ENCODE results near the gene FHIT. TPM values are rescaled to one million over a fixed set of nuclear protein-coding genes. Genes with fewer than 3 reads are reported as not detected.

Gene FHIT
- total and polyA plus RNA-seq, 4 donors: 2.1 to 14.7 (median 6.6) TPM

GRCh38 chr3:60192297-60193114 lies 1058.7 kb downstream of the FHIT start:
- no peaks in the 10 kb centered on the region for H3K9me3 ChIP-seq (ENCODE audit: control insufficient read depth in 4 of 4, low read length in 3 of 4)
- no peak overlapping the region for H3K27ac ChIP-seq (ENCODE audit: low read depth in 1 of 2, low read length in 2 of 2)
- no peak for DNase-seq (ENCODE audit: low spot score)
- no peak overlapping the region for H3K4me3 ChIP-seq (ENCODE audit: low read depth in 1 of 3, low read length in 3 of 3)
- no peaks in the 10 kb centered on the region for H3K4me1 ChIP-seq (ENCODE audit: control insufficient read depth in 4 of 4, insufficient read depth in 4 of 4, low read length in 3 of 4)
- TF ChIP-seq SP1 (IDR thresholded peaks at IDR 0.05) (no peak), JUND (IDR thresholded peaks at IDR 0.05) (no peak), MAX (IDR thresholded peaks at IDR 0.05) (no peak), ZBTB33 (IDR thresholded peaks at IDR 0.05) (no peak), RAD21 (IDR thresholded peaks at IDR 0.05) (no peak), FOXA1 (IDR thresholded peaks at IDR 0.05) (no peak), FOXA2 (IDR thresholded peaks at IDR 0.05) (no peak), EGR1 (IDR thresholded peaks at IDR 0.05; ENCODE audit: low read depth in 2 of 2) (no peak), YY1 (IDR thresholded peaks at IDR 0.05) (no peak)
- TF ChIP-seq, protein P1, sequence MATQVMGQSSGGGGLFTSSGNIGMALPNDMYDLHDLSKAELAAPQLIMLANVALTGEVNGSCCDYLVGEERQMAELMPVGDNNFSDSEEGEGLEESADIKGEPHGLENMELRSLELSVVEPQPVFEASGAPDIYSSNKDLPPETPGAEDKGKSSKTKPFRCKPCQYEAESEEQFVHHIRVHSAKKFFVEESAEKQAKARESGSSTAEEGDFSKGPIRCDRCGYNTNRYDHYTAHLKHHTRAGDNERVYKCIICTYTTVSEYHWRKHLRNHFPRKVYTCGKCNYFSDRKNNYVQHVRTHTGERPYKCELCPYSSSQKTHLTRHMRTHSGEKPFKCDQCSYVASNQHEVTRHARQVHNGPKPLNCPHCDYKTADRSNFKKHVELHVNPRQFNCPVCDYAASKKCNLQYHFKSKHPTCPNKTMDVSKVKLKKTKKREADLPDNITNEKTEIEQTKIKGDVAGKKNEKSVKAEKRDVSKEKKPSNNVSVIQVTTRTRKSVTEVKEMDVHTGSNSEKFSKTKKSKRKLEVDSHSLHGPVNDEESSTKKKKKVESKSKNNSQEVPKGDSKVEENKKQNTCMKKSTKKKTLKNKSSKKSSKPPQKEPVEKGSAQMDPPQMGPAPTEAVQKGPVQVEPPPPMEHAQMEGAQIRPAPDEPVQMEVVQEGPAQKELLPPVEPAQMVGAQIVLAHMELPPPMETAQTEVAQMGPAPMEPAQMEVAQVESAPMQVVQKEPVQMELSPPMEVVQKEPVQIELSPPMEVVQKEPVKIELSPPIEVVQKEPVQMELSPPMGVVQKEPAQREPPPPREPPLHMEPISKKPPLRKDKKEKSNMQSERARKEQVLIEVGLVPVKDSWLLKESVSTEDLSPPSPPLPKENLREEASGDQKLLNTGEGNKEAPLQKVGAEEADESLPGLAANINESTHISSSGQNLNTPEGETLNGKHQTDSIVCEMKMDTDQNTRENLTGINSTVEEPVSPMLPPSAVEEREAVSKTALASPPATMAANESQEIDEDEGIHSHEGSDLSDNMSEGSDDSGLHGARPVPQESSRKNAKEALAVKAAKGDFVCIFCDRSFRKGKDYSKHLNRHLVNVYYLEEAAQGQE (IDR thresholded peaks at IDR 0.05): no peak
- no peaks in the 10 kb centered on the region for H3K36me3 ChIP-seq (ENCODE audit: control insufficient read depth in 4 of 4, insufficient read depth in 3 of 4, low read depth in 1 of 4, low read length in 3 of 4)
- H3K9ac ChIP-seq (ENCODE audit: low read depth in 1 of 2, low read length in 2 of 2): no peak overlapping the region
- 89% methylated on average over 7 of the region's 7 CpGs for WGBS
- no peaks in the 10 kb centered on the region for H3K27me3 ChIP-seq (ENCODE audit: control insufficient read depth in 4 of 4, insufficient read depth in 4 of 4, low read length in 3 of 4)

DNA sequence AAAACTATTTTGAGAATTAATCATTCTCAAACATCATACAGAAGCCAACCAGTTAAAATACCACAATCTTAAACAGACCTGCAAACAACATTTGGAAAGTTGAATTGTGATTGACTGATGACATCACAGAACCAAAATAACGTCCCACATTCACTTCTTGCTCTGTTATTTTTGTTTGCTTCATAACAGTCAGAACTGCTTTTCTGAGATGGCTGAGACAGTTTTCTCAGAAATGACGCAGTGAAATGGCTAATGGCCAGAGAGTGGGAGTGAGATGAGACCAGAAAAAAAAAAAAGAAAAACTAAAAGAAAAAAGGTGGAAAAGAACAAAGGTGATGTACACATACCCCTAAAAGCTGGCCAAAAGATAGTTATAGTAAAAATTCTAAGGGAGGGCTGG lies 1061.2 kb downstream of the FHIT start:
- no peaks in the 10 kb centered on the region for H3K36me3 ChIP-seq (ENCODE audit: control insufficient read depth in 4 of 4, insufficient read depth in 3 of 4, low read depth in 1 of 4, low read length in 3 of 4)
- no peak for DNase-seq (ENCODE audit: low spot score)
- WGBS: 61% methylated on average over 2 of the region's 2 CpGs
- H3K27me3 ChIP-seq (ENCODE audit: control insufficient read depth in 4 of 4, insufficient read depth in 4 of 4, low read length in 3 of 4): no peaks in the 10 kb centered on the region
- H3K9me3 ChIP-seq (ENCODE audit: control insufficient read depth in 4 of 4, low read length in 3 of 4): no peaks in the 10 kb centered on the region
- no peak overlapping the region for H3K4me3 ChIP-seq (ENCODE audit: low read depth in 1 of 3, low read length in 3 of 3)
- H3K27ac ChIP-seq (ENCODE audit: low read depth in 1 of 2, low read length in 2 of 2): no peak overlapping the region
- no peak overlapping the region for H3K9ac ChIP-seq (ENCODE audit: low read depth in 1 of 2, low read length in 2 of 2)
- no peak for TF ChIP-seq SP1 (IDR thresholded peaks at IDR 0.05)
- TF ChIP-seq MAX (IDR thresholded peaks at IDR 0.05): no peak
- no peak for TF ChIP-seq GABPA (IDR thresholded peaks at IDR 0.05 in 1 of 2, conservative IDR thresholded peaks at IDR 0.05 in 1 of 2)
- TF ChIP-seq RAD21 (IDR thresholded peaks at IDR 0.05): no peak
- TF ChIP-seq EGR1 (IDR thresholded peaks at IDR 0.05; ENCODE audit: low read depth in 2 of 2): no peak
- no peak for TF ChIP-seq HNF4G (IDR thresholded peaks at IDR 0.05)
- TF ChIP-seq, protein P2, sequence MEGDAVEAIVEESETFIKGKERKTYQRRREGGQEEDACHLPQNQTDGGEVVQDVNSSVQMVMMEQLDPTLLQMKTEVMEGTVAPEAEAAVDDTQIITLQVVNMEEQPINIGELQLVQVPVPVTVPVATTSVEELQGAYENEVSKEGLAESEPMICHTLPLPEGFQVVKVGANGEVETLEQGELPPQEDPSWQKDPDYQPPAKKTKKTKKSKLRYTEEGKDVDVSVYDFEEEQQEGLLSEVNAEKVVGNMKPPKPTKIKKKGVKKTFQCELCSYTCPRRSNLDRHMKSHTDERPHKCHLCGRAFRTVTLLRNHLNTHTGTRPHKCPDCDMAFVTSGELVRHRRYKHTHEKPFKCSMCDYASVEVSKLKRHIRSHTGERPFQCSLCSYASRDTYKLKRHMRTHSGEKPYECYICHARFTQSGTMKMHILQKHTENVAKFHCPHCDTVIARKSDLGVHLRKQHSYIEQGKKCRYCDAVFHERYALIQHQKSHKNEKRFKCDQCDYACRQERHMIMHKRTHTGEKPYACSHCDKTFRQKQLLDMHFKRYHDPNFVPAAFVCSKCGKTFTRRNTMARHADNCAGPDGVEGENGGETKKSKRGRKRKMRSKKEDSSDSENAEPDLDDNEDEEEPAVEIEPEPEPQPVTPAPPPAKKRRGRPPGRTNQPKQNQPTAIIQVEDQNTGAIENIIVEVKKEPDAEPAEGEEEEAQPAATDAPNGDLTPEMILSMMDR (IDR thresholded peaks at IDR 0.05; ENCODE audit: low read depth, low read length, missing input control): no peak
- TF ChIP-seq TAF1 (conservative IDR thresholded peaks at IDR 0.05): no peak
- TF ChIP-seq, protein P3, sequence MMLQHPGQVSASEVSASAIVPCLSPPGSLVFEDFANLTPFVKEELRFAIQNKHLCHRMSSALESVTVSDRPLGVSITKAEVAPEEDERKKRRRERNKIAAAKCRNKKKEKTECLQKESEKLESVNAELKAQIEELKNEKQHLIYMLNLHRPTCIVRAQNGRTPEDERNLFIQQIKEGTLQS (IDR thresholded peaks at IDR 0.05): no peak
- TF ChIP-seq NR2F2 (IDR thresholded peaks at IDR 0.05): no peak
- no peak for TF ChIP-seq HNF4A (conservative IDR thresholded peaks at IDR 0.05)
- no peak for TF ChIP-seq FOXA2 (IDR thresholded peaks at IDR 0.05)
- TF ChIP-seq JUND (IDR thresholded peaks at IDR 0.05): no peak
- H3K4me1 ChIP-seq (ENCODE audit: control insufficient read depth in 4 of 4, insufficient read depth in 4 of 4, low read length in 3 of 4): no peaks in the 10 kb centered on the region

Data from liver (tissue), 9 donors.